GM12878 (cell line): ENCODE measurements around the gene TPM4. TPM values are rescaled to one million over a fixed set of nuclear protein-coding genes. Genes with fewer than 3 reads are reported as not detected.

Experiments used
- ATAC-seq: fragments of 200-7000 bp; cut with Tn5 transposase; 3 replicates; pipeline ENCODE4 v1.9.1; 2020; ENCODE audit warnings: mild to moderate bottlenecking, moderate library complexity
- BruUV-seq: library from RNA; stranded (reverse); fragments of 400-500 nt; replicated peaks from 2 replicates; lab custom pipeline; 2021; lab: Mats Ljungman, UMichigan
- CTCF ChIA-PET: fragments of 300-600 bp; sonication (Branson Sonifier 250); formaldehyde crosslinking; extraction: SDS; loops from one replicate; lab custom pipeline; 2021; ENCODE audit warnings: inconsistent platforms; lab: Yijun Ruan, JAX
- POLR2A ChIA-PET: fragments of 350-600 bp; formaldehyde crosslinking; extraction: SDS; loops from one replicate; lab custom pipeline; 2021; ENCODE audit warnings: inconsistent platforms; lab: Charles Lee
- RAD21 ChIA-PET: fragments of 300-600 bp; sonication (Branson Sonifier 250); formaldehyde crosslinking; loops from one replicate; lab custom pipeline; 2023; ENCODE audit warnings: antibody characterized with exemption; ENCODE audit not compliant: unreplicated experiment; lab: Charles Lee
- SMC1A ChIA-PET: fragments of 300-600 bp; sonication (Branson Sonifier 250); formaldehyde crosslinking; loops from one replicate; lab custom pipeline; 2023; ENCODE audit not compliant: unreplicated experiment, uncharacterized antibody; lab: Charles Lee
- DNase-seq: peaks from one replicate; pipeline ENCODE4 v3.0.0-alpha.2; 2011; ENCODE audit warnings: low read depth, low spot score
- FAIRE-seq: peaks from 3 replicates; lab custom pipeline; 2011; peaks lifted over from hg19 to GRCh38; lab: Jason Lieb, UNC
- H2AFZ ChIP-seq: 2 replicates; pipeline ENCODE4 v1.6.0; 2011; ENCODE audit warnings: low read depth, low read length, control low read depth; ENCODE audit not compliant: control insufficient read depth
- H3K27ac ChIP-seq: 2 replicates; pipeline ENCODE4 v1.5.1; 2011; ENCODE audit warnings: control low read depth; ENCODE audit not compliant: control insufficient read depth, insufficient read depth
- H3K27me3 ChIP-seq, 2 experiments: replicated peaks in 1 of 2; 2 replicates each; pipeline versions ENCODE4 v1.6.0 to v1.6.1; 2011; ENCODE audit warnings: low read length in 1 of 2; ENCODE audit not compliant: control insufficient read depth in 2 of 2, insufficient read depth in 2 of 2
- H3K36me3 ChIP-seq, 2 experiments: 2 replicates each; pipeline ENCODE4 v1.5.1; 2011; ENCODE audit warnings: low read length in 1 of 2; ENCODE audit not compliant: control insufficient read depth in 2 of 2, insufficient read depth in 2 of 2
- H3K4me1 ChIP-seq: 2 replicates; pipeline ENCODE4 v1.6.1; 2011; ENCODE audit warnings: mild to moderate bottlenecking, low read length, moderate library complexity, mixed read lengths; ENCODE audit not compliant: control insufficient read depth, insufficient read depth
- H3K4me2 ChIP-seq: 2 replicates; pipeline ENCODE4 v1.6.0; 2011; ENCODE audit warnings: control low read depth; ENCODE audit not compliant: control insufficient read depth, insufficient read depth
- H3K4me3 ChIP-seq: fragments of 200-600 bp; sonication (generic); 2 replicates; pipeline ENCODE4 v1.5.1; 2016
- H3K79me2 ChIP-seq: 2 replicates; pipeline ENCODE4 v1.6.0; 2011; ENCODE audit warnings: low read length; ENCODE audit not compliant: control insufficient read depth, insufficient read depth
- H3K9ac ChIP-seq: 2 replicates; pipeline ENCODE4 v1.8.0; 2011; ENCODE audit warnings: low read length, control low read depth, mixed read lengths; ENCODE audit not compliant: control insufficient read depth, insufficient read depth
- H3K9me3 ChIP-seq: replicated peaks from 3 replicates; pipeline ENCODE4 v1.5.1; 2011; ENCODE audit warnings: mild to moderate bottlenecking, low read length; ENCODE audit not compliant: control insufficient read depth, insufficient read depth
- H4K20me1 ChIP-seq: 2 replicates; pipeline ENCODE4 v1.6.0; 2011; ENCODE audit not compliant: control insufficient read depth, insufficient read depth
- ATF3 ChIP-seq: IDR thresholded peaks from 2 replicates; pipeline ENCODE4 v1.6.1; 2011; ENCODE audit warnings: low read depth, mild to moderate bottlenecking, low read length, moderate library complexity, borderline replicate concordance; ENCODE audit errors: extremely low read depth
- CBFB ChIP-seq: IDR thresholded peaks from 2 replicates; pipeline ENCODE4 v1.6.1; 2016; ENCODE audit warnings: antibody characterized with exemption, low read depth
- CHD1 ChIP-seq: IDR thresholded peaks from 2 replicates; pipeline ENCODE4 v1.6.1; 2012; ENCODE audit warnings: low read depth, low read length, improper control_type of control experiment
- MXI1 ChIP-seq: fragments of 150-350 bp; IDR thresholded peaks from 2 replicates; pipeline ENCODE4 v1.6.1; 2011; ENCODE audit warnings: low read depth, mild to moderate bottlenecking, inconsistent platforms, low read length, improper control_type of control experiment
- NFYA ChIP-seq: IDR thresholded peaks from 2 replicates; pipeline ENCODE4 v1.6.1; 2011; ENCODE audit warnings: low read depth, mild to moderate bottlenecking, low read length, improper control_type of control experiment, borderline replicate concordance
- PML ChIP-seq: IDR thresholded peaks from 2 replicates; pipeline ENCODE4 v1.6.1; 2012; ENCODE audit warnings: low read length, inconsistent platforms
- POLR2A ChIP-seq: IDR thresholded peaks from 2 replicates; pipeline ENCODE4 v1.6.1; 2011; ENCODE audit warnings: low read depth, mild to moderate bottlenecking, low read length
- POLR2AphosphoS5 ChIP-seq: IDR thresholded peaks from 2 replicates; pipeline ENCODE4 v1.6.1; 2011; ENCODE audit warnings: mild to moderate bottlenecking, low read length, inconsistent platforms
- SMARCA5 ChIP-seq: fragments of 450-650 bp; IDR thresholded peaks from 2 replicates; pipeline ENCODE4 v1.6.1; 2017; ENCODE audit warnings: mild to moderate bottlenecking
- TCF3 ChIP-seq: IDR thresholded peaks from 2 replicates; pipeline ENCODE4 v1.6.1; 2012; ENCODE audit warnings: low read depth, mild to moderate bottlenecking, low read length, borderline replicate concordance; ENCODE audit not compliant: insufficient read depth
- ZNF687 ChIP-seq: fragments of 450-650 bp; IDR thresholded peaks from 2 replicates; pipeline ENCODE4 v1.6.1; 2017; ENCODE audit warnings: mild to moderate bottlenecking, moderate library complexity
- whole genome bisulfite sequencing: methylation state at CpG from one replicate; pipeline ENCODE4 v1.1.6; 2016; ENCODE audit warnings: low lambda C conversion rate; ENCODE audit not compliant: insufficient replicate concordance, insufficient coverage; ENCODE audit errors: missing lambda C conversion rate; 5-methylcytosine and 5-hydroxymethylcytosine counted together
- in situ Hi-C: fragments of 300-500 bp; cut with MboI; formaldehyde crosslinking; loops from 9 replicates; pipeline ENCODE4 v1.14.3; 2018; ENCODE audit warnings: mixed read lengths
- intact Hi-C: fragments of 100-400 bp; cut with micrococcal nuclease; formaldehyde crosslinking; loops from one replicate; pipeline ENCODE4 v1.14.2; 2022; ENCODE audit not compliant: unreplicated experiment
- polyA plus RNA-seq, 11 experiments: library from polyadenylated mRNA; depleted of rRNA in 4 of 11; unstranded in 6 of 11; stranded (reverse) in 5 of 11; fragments of >200 nt; fragmentation: Nextera tagmentation in 4 of 11; fragmentation: Illumina TruSeq in 1 of 11; extraction: Ambion mirVana in 4 of 11; extraction: Trizol in 1 of 11; gene quantifications; 1 replicate in 1 of 11; 2 replicates in 10 of 11; pipeline versions ENCODE4 v1.2.1 to v1.2.3, GENCODE V29; 2011 to 2016; ENCODE audit warnings: inconsistent platforms in 2 of 11, missing spikeins in 2 of 11, low read depth in 1 of 11
- total RNA-seq, 4 experiments: library from RNA; depleted of rRNA in 3 of 4; stranded (reverse); fragments of >200 nt in 3 of 4; fragmentation: Illumina TruSeq in 1 of 4; extraction: Trizol in 1 of 4; gene quantifications; 2 replicates each; pipeline versions ENCODE4 v1.2.1 to v1.2.3, GENCODE V29; 2013 to 2021
- TF ChIP-seq, protein P1 (sequence below): fragments of 450-650 bp; IDR thresholded peaks from 2 replicates; pipeline ENCODE4 v1.6.1; 2017; ENCODE audit warnings: low read depth, mild to moderate bottlenecking, moderate library complexity
- TF ChIP-seq, protein P2 (sequence below): fragments of 450-650 bp; formaldehyde crosslinking; IDR thresholded peaks from 2 replicates; pipeline ENCODE4 v1.4.0; 2022; ENCODE audit warnings: mild to moderate bottlenecking, moderate library complexity

TPM4 gene
- total and polyA plus RNA-seq, 10 of the 15 experiments (the other 5 are each of a cell fraction or from before 2014, with no cell fraction given) = 183 to 620 (median 407) TPM

- peak overlapping the region; percentile 94 for H3K4me2 ChIP-seq
- H3K79me2 ChIP-seq = peaks cover 56% of the 10 kb centered on the region
- TSS peak; percentile 72 for BruUV-seq
- in situ Hi-C loops = no loop called here
- CTCF ChIA-PET = interaction anchor here (0.8 to 6.8 kb wide), 10 partner anchors 11 to 446 kb away, joined by 3 to 45 read pairs (median 6); partner anchors contain the start of gene FAM32A
- H3K36me3 ChIP-seq = peaks cover 0 to under 1% of the 10 kb centered on the region in 2 experiments; a peak in 1 of 4 replicates
- peak overlapping the region; percentile 37 for H2AFZ ChIP-seq
- RAD21 ChIA-PET = interaction anchor here (0.8 to 1.8 kb wide), 9 partner anchors 10 to 110 kb away, joined by 3 to 7 read pairs (median 4); partner anchors contain the start of genes FAM32A and HSH2D
- POLR2A ChIA-PET = interaction anchor here (0.6 to 4.1 kb wide), 10 partner anchors 35 to 742 kb away, joined by 3 to 36 read pairs (median 4); partner anchors contain the start of genes AP1M1, FAM32A and HSH2D
- DNase-seq (no peak), ATAC-seq (peak; percentile 2), FAIRE-seq (no peak)
- WGBS = 21% methylated on average over 21 of the region's 21 CpGs
- peaks cover 13% of the 10 kb centered on the region for H3K4me1 ChIP-seq
- no peaks in the 10 kb centered on the region for H3K27me3 ChIP-seq
- intact Hi-C loops = loop anchor here (5.0 kb wide), 2 partner anchors 372 to 512 kb away; no protein-coding TSS in a partner anchor
- SMC1A ChIA-PET = interaction anchor here (0.6 to 4.0 kb wide), 7 partner anchors 9 to 109 kb away, joined by 3 to 13 read pairs (median 4); partner anchors contain the start of genes FAM32A and HSH2D
- peak overlapping the region; percentile 87 for H3K4me3 ChIP-seq
- H3K9ac ChIP-seq = peak overlapping the region; percentile 96
- peak overlapping the region; percentile 97 for H3K27ac ChIP-seq
- no peaks in the 10 kb centered on the region for H4K20me1 ChIP-seq
- H3K9me3 ChIP-seq = no peaks in the 10 kb centered on the region
- TF ChIP-seq ATF3 (no peak), MXI1 (no peak), POLR2AphosphoS5 (peak; percentile 23; the same call in 1 of the 2 replicates), CBFB (0 out of 2 replicates have a peak, but pooled peaks have one; percentile 16), TCF3 (no peak), POLR2A (no peak), SMARCA5 (peak; percentile 79; the same call in 1 of the 2 replicates), ZNF687 (no peak), NFYA (no peak), CHD1 (0 out of 2 replicates have a peak, but pooled peaks have one; percentile 14), PML (peak; percentile 96)
- TF ChIP-seq, protein P1, sequence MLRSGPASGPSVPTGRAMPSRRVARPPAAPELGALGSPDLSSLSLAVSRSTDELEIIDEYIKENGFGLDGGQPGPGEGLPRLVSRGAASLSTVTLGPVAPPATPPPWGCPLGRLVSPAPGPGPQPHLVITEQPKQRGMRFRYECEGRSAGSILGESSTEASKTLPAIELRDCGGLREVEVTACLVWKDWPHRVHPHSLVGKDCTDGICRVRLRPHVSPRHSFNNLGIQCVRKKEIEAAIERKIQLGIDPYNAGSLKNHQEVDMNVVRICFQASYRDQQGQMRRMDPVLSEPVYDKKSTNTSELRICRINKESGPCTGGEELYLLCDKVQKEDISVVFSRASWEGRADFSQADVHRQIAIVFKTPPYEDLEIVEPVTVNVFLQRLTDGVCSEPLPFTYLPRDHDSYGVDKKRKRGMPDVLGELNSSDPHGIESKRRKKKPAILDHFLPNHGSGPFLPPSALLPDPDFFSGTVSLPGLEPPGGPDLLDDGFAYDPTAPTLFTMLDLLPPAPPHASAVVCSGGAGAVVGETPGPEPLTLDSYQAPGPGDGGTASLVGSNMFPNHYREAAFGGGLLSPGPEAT = peak; percentile 57; the same call in 1 of the 2 replicates
- TF ChIP-seq, protein P2, sequence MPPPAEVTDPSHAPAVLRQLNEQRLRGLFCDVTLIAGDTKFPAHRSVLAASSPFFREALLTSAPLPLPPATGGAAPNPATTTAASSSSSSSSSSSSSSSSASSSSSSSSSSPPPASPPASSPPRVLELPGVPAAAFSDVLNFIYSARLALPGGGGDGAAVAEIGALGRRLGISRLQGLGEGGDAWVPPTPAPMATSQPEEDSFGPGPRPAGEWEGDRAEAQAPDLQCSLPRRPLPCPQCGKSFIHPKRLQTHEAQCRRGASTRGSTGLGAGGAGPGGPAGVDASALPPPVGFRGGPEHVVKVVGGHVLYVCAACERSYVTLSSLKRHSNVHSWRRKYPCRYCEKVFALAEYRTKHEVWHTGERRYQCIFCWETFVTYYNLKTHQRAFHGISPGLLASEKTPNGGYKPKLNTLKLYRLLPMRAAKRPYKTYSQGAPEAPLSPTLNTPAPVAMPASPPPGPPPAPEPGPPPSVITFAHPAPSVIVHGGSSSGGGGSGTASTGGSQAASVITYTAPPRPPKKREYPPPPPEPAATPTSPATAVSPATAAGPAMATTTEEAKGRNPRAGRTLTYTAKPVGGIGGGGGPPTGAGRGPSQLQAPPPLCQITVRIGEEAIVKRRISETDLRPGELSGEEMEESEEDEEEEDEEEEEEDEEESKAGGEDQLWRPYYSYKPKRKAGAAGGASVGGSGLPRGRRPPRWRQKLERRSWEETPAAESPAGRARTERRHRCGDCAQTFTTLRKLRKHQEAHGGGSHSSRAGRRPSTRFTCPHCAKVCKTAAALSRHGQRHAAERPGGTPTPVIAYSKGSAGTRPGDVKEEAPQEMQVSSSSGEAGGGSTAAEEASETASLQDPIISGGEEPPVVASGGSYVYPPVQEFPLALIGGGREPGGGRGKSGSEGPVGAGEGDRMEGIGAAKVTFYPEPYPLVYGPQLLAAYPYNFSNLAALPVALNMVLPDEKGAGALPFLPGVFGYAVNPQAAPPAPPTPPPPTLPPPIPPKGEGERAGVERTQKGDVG (CRISPR knock-in tag) = no peak
Observed at GRCh38 chr19:16075430-16076153, 703 bp upstream of the TPM4 start.
